Stimulated activated effector memory CD8-positive, alpha-beta T cell treated with anti-CD3 and anti-CD28 coated beads, Interleukin-12 subunit alpha, Interleukin-12 subunit beta, amount 100 ng/mL, for 72 hours (primary cell): ENCODE measurements around the gene PKN1.
"Not testable (repeated sequence)": the region's sequence is repeated elsewhere in the genome, so short reads cannot be mapped to it uniquely, and the experiment has no call there.

ENCODE experiments used
- ATAC-seq: fragments of 150-1000 bp; cut with Tn5 transposase; 2 replicates; pipeline ENCODE4 v1.10.0; 2021
- DNase-seq, 2 donors: peaks; one replicate each; pipeline ENCODE4 v3.0.0; 2021 to 2022; ENCODE audit warnings: low spot score in 2 of 2
- H3K27ac Mint-ChIP-seq: one replicate; pipeline ENCODE4 v1.8.0; 2022; ENCODE audit warnings: mild to moderate bottlenecking, mixed read lengths
- H3K36me3 Mint-ChIP-seq: one replicate; pipeline ENCODE4 v1.8.0; 2022; ENCODE audit warnings: mild to moderate bottlenecking, mixed read lengths
- H3K4me1 Mint-ChIP-seq: one replicate; pipeline ENCODE4 v1.8.0; 2022; ENCODE audit warnings: mixed read lengths
- H3K4me3 Mint-ChIP-seq: one replicate; pipeline ENCODE4 v1.8.0; 2022; ENCODE audit warnings: mild to moderate bottlenecking, mixed read lengths
- H3K9me3 Mint-ChIP-seq: one replicate; pipeline ENCODE4 v1.8.0; 2022; ENCODE audit warnings: mixed read lengths

The PKN1 gene

DNA sequence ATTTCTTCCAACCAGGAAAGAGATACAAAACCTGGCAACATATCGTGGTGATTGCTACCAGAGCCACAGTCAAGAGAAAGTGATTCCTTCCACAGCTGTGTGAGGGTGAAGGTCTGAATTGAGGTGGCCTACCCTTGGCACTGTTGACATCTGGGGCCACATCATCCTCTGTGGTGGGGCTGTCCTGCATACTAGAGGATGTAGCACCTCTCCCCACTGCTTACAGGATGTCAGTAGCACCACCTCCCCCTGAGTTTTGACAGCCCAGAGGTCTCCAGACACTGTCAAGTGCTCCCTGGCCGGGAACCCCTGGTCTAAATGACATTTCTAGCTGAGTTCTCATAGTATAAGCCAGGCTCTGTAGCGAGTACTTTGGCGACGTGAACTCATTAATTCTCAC is 26.6 kb downstream of the PKN1 start:
- H3K9me3 Mint-ChIP-seq, result no peaks in the 10 kb centered on the region
- peak overlapping the region; percentile 40 for H3K27ac Mint-ChIP-seq
- ATAC-seq, result peak; percentile 100
- peaks cover 100% of the 10 kb centered on the region for H3K36me3 Mint-ChIP-seq
- DNase-seq, result peak; percentile 36 to 81
- no peak overlapping the region for H3K4me3 Mint-ChIP-seq
- peaks cover 33% of the 10 kb centered on the region for H3K4me1 Mint-ChIP-seq

GRCh38 chr19:14460935-14461334 is 27.8 kb downstream of the PKN1 start:
- H3K36me3 Mint-ChIP-seq, result peaks cover 100% of the 10 kb centered on the region
- H3K27ac Mint-ChIP-seq, result no peak overlapping the region
- H3K4me1 Mint-ChIP-seq, result peaks cover 33% of the 10 kb centered on the region
- no peak for DNase-seq
- no peaks in the 10 kb centered on the region for H3K9me3 Mint-ChIP-seq
- ATAC-seq, result no peak
- H3K4me3 Mint-ChIP-seq, result no peak overlapping the region

- H3K9me3 Mint-ChIP-seq, ATAC-seq, DNase-seq, H3K4me3 Mint-ChIP-seq, H3K27ac Mint-ChIP-seq: not testable (repeated sequence)
- H3K36me3 Mint-ChIP-seq, result peaks cover 100% of the 10 kb centered on the region
- peaks cover 33% of the 10 kb centered on the region for H3K4me1 Mint-ChIP-seq
Measured at GRCh38 chr19:14462401-14462800, 29.3 kb downstream of the PKN1 start.

GRCh38 chr19:14463747-14464146 is 30.6 kb downstream of the PKN1 start:
- Mint-ChIP-seq H3K36me3 (peaks cover 100% of the 10 kb centered on the region), H3K9me3 (no peaks in the 10 kb centered on the region), H3K4me1 (peaks cover 23% of the 10 kb centered on the region), H3K27ac (peak overlapping the region; percentile 6), H3K4me3 (no peak overlapping the region)
- no peak for DNase-seq
- no peak for ATAC-seq

GRCh38 chr19:14467391-14467790 is 34.3 kb downstream of the PKN1 start:
- Mint-ChIP-seq H3K4me3 (no peak overlapping the region), H3K9me3 (no peaks in the 10 kb centered on the region), H3K36me3 (peaks cover 99% of the 10 kb centered on the region), H3K4me1 (peaks cover 5% of the 10 kb centered on the region), H3K27ac (no peak overlapping the region)
- ATAC-seq, result no peak
- no peak for DNase-seq

DNA sequence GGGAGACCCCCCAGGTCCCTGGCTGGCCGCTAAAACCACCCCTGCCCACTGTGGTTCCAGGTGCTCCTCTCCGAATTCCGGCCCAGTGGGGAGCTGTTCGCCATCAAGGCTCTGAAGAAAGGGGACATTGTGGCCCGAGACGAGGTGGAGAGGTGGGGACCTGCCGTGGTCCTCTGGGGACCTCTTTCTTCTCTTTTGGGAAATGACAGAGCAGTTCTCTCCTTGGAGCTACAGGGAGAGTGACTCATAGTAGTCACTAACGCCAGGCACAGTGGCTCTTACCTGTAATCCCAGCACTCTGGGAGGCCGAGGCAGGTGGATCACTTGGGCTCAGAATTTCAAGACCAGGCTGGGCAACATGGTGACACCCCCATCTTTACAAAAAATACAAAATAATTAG is 34.7 kb downstream of the PKN1 start:
- H3K27ac Mint-ChIP-seq, result no peak overlapping the region
- H3K36me3 Mint-ChIP-seq, result peaks cover 99% of the 10 kb centered on the region
- H3K4me1 Mint-ChIP-seq, result peaks cover 9% of the 10 kb centered on the region
- no peak overlapping the region for H3K4me3 Mint-ChIP-seq
- no peaks in the 10 kb centered on the region for H3K9me3 Mint-ChIP-seq
- ATAC-seq (no peak), DNase-seq (no peak)

GRCh38 chr19:14470031-14470876 is 37.1 kb downstream of the PKN1 start:
- no peak overlapping the region for H3K4me3 Mint-ChIP-seq
- H3K9me3 Mint-ChIP-seq, result no peaks in the 10 kb centered on the region
- peaks cover 23% of the 10 kb centered on the region for H3K4me1 Mint-ChIP-seq
- H3K27ac Mint-ChIP-seq, result no peak overlapping the region
- DNase-seq (no peak), ATAC-seq (no peak)
- peaks cover 87% of the 10 kb centered on the region for H3K36me3 Mint-ChIP-seq

DNA sequence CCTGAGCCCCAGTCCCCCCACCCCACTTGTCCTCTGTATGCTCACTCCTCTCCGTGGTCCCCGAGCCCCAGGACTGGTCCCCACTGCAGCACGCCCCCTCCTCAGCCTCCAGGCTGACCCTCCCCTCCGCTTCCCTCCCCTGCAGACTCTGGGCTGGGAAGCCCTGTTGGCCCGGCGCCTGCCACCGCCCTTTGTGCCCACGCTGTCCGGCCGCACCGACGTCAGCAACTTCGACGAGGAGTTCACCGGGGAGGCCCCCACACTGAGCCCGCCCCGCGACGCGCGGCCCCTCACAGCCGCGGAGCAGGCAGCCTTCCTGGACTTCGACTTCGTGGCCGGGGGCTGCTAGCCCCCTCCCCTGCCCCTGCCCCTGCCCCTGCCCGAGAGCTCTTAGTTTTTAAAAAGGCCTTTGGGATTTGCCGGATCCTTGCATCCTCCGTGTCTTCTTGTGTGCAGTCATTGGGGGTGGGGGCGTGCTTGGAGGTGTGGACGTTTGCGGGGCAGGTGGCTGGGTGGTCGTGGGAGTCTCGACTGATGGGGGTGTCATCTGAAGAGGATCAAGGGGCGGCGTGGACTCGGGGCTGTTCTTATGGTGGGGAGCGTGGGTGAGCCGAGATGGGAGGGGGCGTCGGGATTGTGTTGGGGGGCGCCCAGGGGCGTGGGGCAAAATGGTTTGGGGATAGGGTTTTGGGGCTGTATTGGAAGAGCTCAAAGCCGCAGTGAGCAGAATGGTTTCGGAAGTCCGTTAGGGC is 38.5 kb downstream of the PKN1 start:
- H3K27ac Mint-ChIP-seq, result no peak overlapping the region
- no peak for DNase-seq
- no peaks in the 10 kb centered on the region for H3K9me3 Mint-ChIP-seq
- peaks cover 73% of the 10 kb centered on the region for H3K36me3 Mint-ChIP-seq
- peak overlapping the region; percentile 47 for H3K4me3 Mint-ChIP-seq
- H3K4me1 Mint-ChIP-seq, result peaks cover 37% of the 10 kb centered on the region
- ATAC-seq, result no peak

GRCh38 chr19:14472202-14472938 is 39.3 kb downstream of the PKN1 start:
- Mint-ChIP-seq H3K4me3 (peak overlapping the region; percentile 47), H3K9me3 (no peaks in the 10 kb centered on the region), H3K27ac (no peak overlapping the region), H3K4me1 (peaks cover 43% of the 10 kb centered on the region), H3K36me3 (peaks cover 66% of the 10 kb centered on the region)
- peak; percentile 96 to 97 for DNase-seq
- ATAC-seq, result peak; percentile 73

DNA sequence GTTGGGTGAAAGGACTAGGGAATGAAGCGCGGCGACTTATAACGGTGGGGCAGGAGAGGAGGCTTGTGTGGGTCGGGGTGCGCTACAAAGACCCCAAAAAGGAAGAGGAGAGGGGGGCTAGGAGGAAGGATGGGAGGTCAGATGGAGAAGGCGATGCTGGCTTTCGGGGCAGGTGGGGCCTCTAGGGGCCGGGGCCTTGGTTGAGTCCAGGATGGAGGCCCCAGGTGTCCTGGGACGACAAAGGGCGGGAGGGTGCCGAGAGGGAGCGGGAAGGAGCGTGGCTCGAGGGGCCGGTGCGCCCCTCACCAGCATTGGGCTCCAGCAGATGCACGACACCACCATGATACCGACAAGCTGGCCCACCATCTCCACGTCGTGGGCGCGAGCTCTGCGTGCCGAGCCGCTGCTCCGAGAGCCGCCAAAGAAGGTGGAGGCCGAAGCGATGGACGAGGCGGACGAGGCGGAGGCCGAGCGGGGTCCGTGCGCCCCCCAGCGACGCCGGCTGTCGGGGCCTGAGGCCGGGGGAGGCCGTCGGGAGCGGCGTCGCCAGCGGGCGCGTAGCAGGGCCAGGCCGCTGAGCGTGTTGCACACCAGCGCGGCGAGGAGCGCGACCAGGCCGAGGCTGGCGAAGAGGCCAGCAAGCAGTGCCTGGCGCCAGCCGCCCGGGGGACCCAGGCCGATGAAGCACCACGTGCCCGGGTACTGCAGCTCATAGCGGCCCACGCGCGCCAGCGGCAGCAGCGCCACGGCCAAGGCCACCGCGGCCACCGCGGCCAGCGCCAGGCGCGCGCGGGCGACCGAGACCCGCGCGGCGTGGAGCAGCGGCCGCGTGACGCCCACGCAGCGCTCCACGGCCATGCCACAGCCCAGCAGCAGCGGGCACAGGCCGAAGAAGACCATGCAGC is 40.2 kb downstream of the PKN1 start:
- ATAC-seq, result no peak
- DNase-seq, result no peak
- H3K4me1 Mint-ChIP-seq, result peaks cover 43% of the 10 kb centered on the region
- H3K36me3 Mint-ChIP-seq, result peaks cover 62% of the 10 kb centered on the region
- no peaks in the 10 kb centered on the region for H3K9me3 Mint-ChIP-seq
- peak overlapping the region; percentile 47 for H3K4me3 Mint-ChIP-seq
- H3K27ac Mint-ChIP-seq, result no peak overlapping the region

- H3K9me3 Mint-ChIP-seq, result no peaks in the 10 kb centered on the region
- no peak overlapping the region for H3K27ac Mint-ChIP-seq
- H3K36me3 Mint-ChIP-seq, result peaks cover 54% of the 10 kb centered on the region
- ATAC-seq, result no peak
- peaks cover 43% of the 10 kb centered on the region for H3K4me1 Mint-ChIP-seq
- peak overlapping the region; percentile 29 for H3K4me3 Mint-ChIP-seq
- DNase-seq, result no peak
Measured at GRCh38 chr19:14473978-14474578, 41.0 kb downstream of the PKN1 start.

- peaks cover 47% of the 10 kb centered on the region for H3K36me3 Mint-ChIP-seq
- H3K9me3 Mint-ChIP-seq, result no peaks in the 10 kb centered on the region
- peak overlapping the region; percentile 3 for H3K27ac Mint-ChIP-seq
- ATAC-seq (no peak), DNase-seq (no peak)
- peak overlapping the region; percentile 29 for H3K4me3 Mint-ChIP-seq
- peaks cover 48% of the 10 kb centered on the region for H3K4me1 Mint-ChIP-seq
Measured at GRCh38 chr19:14474827-14475226, 41.7 kb downstream of the PKN1 start.

GRCh38 chr19:14475251-14476073 is 42.4 kb downstream of the PKN1 start, which contains the start of gene PTGER1:
Gene PTGER1, minus strand, starts transcription at chr19:14475354. Its CDS starts 1,034 bp downstream, at chr19:14474320.
- DNase-seq (no peak), ATAC-seq (peak; percentile 66)

More at GRCh38 chr19:14475251-14476073, 42.4 kb downstream of the PKN1 start, which contains the start of gene PTGER1:
- Mint-ChIP-seq H3K9me3 (no peaks in the 10 kb centered on the region), H3K4me3 (peak within 1 kb of the TSS; percentile 29), H3K4me1 (peaks cover 51% of the 10 kb centered on the region), H3K27ac (peak within 1 kb of the TSS; percentile 24), H3K36me3 (peaks cover 41% of the 10 kb centered on the region)
